HL-60 (cell line): ENCODE measurements around the gene UBTD2.

Source experiments
- DNase-seq, 2 experiments: peaks; one replicate each; pipeline ENCODE4 v3.0.0-alpha.2; 2010 to 2020; ENCODE audit warnings: low read depth in 1 of 2, low spot score in 1 of 2
- H3K27ac ChIP-seq: fragments of 250-450 bp; sonication (Bioruptor Pico); replicated peaks from 2 replicates; pipeline ENCODE4 v1.5.1; 2020; ENCODE audit warnings: mild to moderate bottlenecking, moderate library complexity
- H3K27me3 ChIP-seq: fragments of 250-450 bp; sonication (Bioruptor Pico); 2 replicates; pipeline ENCODE4 v1.5.1; 2021; ENCODE audit warnings: mild to moderate bottlenecking, moderate library complexity; ENCODE audit not compliant: insufficient read depth, poor library complexity, severe bottlenecking
- H3K4me3 ChIP-seq: replicated peaks from 2 replicates; pipeline ENCODE4 v1.5.1; 2011; ENCODE audit warnings: mild to moderate bottlenecking, control low read depth, low read length; ENCODE audit not compliant: insufficient read depth
- CTCF ChIP-seq: IDR thresholded peaks from one replicate; pipeline ENCODE4 v1.5.1; 2011; ENCODE audit warnings: low read length, control low read depth, inconsistent platforms; ENCODE audit not compliant: insufficient read depth
- GABPA ChIP-seq: IDR thresholded peaks from 2 replicates; pipeline ENCODE4 v1.6.1; 2012; ENCODE audit warnings: low read depth
- POLR2AphosphoS5 ChIP-seq: IDR thresholded peaks from 2 replicates; pipeline ENCODE4 v1.6.1; 2012; ENCODE audit warnings: low read depth
- REST ChIP-seq: IDR thresholded peaks from 2 replicates; pipeline ENCODE4 v1.6.1; 2012; ENCODE audit warnings: low read depth; ENCODE audit not compliant: insufficient replicate concordance
- SPI1 ChIP-seq: IDR thresholded peaks from 2 replicates; pipeline ENCODE4 v1.6.1; 2012; ENCODE audit warnings: low read depth, mild to moderate bottlenecking, borderline replicate concordance

The UBTD2 gene

GRCh38 chr5:172194985-172195774, 88.4 kb downstream of the UBTD2 start:
- TF ChIP-seq REST: no peak
- no peak for TF ChIP-seq POLR2AphosphoS5
- no peak for TF ChIP-seq GABPA
- TF ChIP-seq CTCF: no peak
- TF ChIP-seq SPI1: no peak
- H3K27me3 ChIP-seq: no peaks in the 10 kb centered on the region
- H3K4me3 ChIP-seq: no peak overlapping the region
- no peak for DNase-seq
- H3K27ac ChIP-seq: no peak overlapping the region

GRCh38 chr5:172193872-172194271, 89.7 kb downstream of the UBTD2 start, which contains the start of gene EFCAB9:
Gene EFCAB9, plus strand, starts transcription at chr5:172194172. Its CDS starts 1 bp downstream, at chr5:172194173.
- TF ChIP-seq GABPA (no peak), REST (no peak), POLR2AphosphoS5 (no peak), SPI1 (no peak), CTCF (no peak)
- Histone ChIP-seq H3K27ac (no peak within 1 kb of the TSS), H3K4me3 (no peak within 1 kb of the TSS), H3K27me3 (no peaks in the 10 kb centered on the region)
- no peak for DNase-seq

- Histone ChIP-seq H3K27ac (no peak overlapping the region), H3K27me3 (no peaks in the 10 kb centered on the region), H3K4me3 (no peak overlapping the region)
- no peak for DNase-seq
- TF ChIP-seq GABPA: no peak
- no peak for TF ChIP-seq POLR2AphosphoS5
- TF ChIP-seq CTCF: no peak
- TF ChIP-seq SPI1: no peak
- TF ChIP-seq REST: no peak
These were observed 93.8 kb downstream of the UBTD2 start for GRCh38 chr5:172189693-172190296.
